ENCODE data around the gene GRIA3.

GRIA3 gene

DNA sequence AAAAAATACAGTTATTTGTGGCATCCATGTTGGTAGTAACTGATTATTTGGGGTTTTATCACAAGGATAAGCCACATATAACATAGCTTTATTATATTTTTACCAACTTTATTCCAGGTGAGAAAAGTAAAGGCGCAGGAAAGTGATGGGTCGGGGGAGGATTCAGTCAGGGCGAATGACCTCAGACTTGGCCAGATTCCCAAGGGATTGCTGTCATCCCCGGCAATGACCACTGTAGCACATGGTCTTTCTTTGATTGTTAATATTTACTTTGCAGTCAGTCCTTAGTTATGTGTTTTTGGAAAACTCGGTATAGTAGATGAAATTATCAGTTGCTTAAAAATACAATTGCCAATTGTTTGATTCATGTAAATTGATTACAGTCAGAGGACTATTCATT, 17.6 kb downstream of the GRIA3 start:
- DNase-seq: no peak

DNA sequence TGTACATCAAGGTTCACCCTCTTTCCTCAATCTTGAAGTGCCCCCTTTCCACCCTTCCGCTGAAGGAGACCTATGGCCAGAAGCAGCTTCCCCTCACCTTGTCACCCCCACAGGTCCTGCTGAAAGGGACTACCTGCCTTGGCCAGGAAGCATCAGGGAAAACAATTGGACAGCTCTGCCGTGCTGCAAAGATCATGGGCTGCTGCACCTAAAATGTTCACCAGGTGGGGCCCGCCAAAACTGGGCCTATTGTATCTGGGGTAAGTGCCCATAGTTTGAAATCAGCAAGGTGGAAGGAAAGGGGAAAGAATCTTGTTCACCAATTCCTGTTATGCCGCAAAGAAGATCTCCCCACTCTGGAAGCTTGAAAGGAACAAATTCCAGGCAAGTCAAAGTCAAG, 18.4 kb downstream of the GRIA3 start:
- no peak for DNase-seq

DNA sequence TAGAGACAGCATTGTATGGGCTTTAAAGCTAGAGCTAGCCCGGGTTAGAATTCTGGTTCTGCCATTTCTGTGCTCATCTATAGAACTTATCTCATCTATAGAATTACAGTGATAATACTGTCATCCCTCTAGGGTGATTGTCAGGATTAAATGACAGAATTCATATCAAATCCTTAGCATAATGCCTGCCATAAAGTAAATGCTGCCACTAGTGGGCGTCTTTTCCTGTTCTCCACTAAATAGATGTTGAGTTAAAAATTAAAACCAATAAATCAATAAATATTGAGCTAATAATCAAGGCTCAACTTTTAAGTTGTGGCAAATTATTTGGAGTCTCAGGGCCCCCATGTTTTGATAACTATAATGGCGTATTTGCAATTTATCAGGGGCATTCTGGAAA, 19.7 kb downstream of the GRIA3 start:
- no peak for DNase-seq

GRCh38 chrX:123206176-123206575, 22.1 kb downstream of the GRIA3 start:
- no peak for DNase-seq

- DNase-seq: no peak
Observed at GRCh38 chrX:123210252-123210651, 26.2 kb downstream of the GRIA3 start.

DNA sequence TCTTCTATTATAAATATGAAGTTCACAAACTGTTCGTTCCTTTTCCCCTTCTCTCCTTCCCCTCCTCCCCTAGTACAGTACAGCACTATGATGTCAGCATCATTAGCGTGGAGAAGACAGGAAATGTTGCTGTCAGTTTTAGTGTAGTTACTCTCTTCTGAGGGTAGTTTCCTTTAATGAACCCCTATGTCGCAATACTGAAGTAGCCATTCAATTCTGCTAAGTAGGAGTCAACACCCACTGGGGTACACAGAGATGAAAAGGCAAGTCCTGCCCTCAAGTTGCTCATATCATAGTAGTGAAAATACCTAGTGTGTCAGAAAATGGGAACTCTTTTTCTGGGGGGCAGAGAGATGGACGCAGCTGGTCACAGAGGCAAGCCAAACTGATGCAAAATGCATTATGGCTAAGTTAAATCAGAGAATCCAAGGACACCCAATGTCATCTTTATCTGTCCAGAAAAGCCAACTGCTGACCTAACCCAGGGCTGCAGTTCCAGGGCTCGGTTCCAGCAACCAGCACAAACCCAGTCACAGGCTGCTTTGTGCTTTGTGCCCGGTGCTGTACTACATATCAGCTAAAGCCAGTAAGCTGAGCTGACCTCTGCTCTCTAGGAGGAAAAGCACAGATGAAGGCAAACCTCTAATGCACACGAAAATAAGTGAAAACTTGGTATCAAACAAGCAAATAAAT, 31.5 kb downstream of the GRIA3 start:
- DNase-seq: no peak

DNA sequence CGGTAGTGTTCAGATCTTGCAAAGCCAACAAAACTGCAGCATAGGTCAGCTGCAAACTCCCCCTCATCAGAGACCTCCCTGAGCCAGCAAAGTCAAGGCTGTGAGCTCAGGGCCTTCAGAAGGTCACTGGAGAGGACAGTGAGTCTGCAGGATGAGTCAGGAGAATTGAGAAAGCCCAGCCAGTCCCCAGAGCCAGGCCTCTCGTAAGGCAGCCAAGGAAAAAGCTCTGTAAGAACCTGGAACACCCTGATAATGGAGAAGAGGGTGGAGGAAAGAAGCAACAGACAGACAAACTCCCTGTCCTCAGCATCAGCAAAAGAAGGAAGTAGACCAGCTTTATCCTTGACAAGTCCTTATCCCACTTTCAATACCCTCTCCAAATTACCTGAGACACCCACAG, 33.0 kb downstream of the GRIA3 start:
- DNase-seq: no peak

- DNase-seq: no peak
Observed at GRCh38 chrX:123217728-123218127, 33.6 kb downstream of the GRIA3 start.

GRCh38 chrX:123219916-123220315, 35.8 kb downstream of the GRIA3 start:
- DNase-seq: no peak

GRCh38 chrX:123222920-123223319, 38.8 kb downstream of the GRIA3 start:
- no peak for DNase-seq

DNA sequence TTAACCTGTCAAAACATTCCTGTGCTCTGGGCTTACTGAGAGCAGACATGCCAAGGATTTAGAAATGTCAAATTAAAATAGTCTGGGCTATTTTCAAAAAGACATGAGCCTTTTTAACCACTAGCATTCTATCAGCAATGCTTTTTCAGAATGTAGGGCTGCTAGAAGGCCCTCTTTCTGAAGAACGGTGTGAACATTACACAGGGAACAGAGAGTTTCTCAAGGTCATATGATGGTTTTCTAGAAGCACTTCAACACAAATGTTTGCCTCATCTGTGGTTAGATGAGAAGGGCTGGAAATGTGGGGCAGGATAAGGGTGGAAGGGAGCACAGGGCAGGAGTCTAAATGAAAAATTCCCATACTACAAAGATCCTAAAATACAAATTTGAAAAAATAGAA, 39.3 kb downstream of the GRIA3 start:
- no peak for DNase-seq

DNA sequence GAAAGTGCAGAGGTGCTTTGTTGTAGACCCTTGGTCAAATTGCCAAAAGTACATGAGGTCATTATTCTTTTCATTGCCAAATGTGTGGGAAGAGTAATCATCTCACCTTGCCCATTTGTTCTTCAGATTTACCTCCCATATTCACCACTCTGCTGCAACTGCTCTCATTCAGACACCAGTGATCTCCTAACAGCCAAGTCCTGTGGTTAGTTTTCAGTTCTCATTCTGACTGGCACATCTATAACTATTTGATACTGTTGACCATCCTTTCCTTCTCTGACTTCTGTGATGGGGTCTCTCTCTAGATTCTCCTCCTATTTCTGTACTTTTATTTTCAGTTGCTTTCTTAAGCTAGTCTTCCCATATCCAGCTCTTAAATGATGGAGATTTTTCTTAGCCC, 39.8 kb downstream of the GRIA3 start:
- no peak for DNase-seq

DNA sequence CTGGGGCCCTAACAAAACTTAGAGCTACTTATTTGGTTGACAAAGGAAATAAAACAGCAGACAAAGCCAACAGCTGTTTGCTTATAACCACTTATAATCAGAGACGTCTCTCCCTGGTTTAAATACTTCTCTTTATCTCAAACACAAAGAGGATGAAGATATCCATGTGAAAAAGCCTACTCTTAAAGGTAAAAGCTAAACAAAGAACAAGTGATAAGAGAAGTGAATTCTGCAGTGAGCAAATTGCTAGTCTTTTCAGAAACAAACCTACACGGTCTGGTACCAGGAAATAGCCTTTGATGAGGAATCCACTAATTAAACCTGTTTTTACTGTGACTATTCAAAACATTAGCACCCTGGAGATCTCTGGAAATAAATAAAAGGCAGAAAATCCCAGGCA, 46.7 kb downstream of the GRIA3 start:
- DNase-seq: no peak

DNA sequence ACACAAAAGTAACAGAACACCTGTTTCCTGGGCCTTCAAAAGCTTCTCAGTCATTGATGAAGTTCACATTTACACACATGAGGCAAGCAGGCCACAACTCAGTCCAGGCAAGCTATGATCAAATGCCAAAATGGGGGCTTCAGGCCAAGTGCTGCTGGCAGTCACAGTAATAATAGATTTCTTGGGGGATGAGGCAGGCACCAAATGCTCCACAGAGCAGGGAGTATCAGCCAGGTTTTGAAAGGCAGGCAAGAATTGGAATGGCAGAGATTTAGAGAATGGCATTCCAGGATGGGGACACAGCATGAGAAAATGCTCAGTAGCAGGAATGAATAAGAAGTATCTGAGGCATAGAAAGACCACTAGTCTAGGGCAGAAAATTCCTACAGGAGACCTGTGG, 52.8 kb downstream of the GRIA3 start:
- DNase-seq: no peak

DNA sequence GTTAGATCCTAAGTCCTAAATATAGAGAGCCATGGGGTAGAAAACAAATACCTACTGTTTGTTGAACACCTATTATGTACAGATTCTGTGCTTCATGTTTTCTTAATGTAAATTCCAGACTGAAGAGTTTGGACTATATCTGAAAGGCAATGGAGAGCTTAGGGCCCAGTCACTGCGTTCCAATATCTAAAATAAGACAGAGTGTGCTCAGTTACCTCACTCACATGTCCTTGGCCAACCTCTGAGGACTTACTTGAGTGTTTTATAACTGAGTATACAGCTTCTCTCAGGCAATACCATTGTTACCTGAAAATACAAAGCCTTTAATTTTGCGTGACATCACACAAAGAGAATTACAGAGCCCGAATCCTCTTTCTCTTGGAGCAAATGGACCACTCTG, 53.2 kb downstream of the GRIA3 start:
- no peak for DNase-seq

GRCh38 chrX:123254457-123254856, 70.4 kb downstream of the GRIA3 start:
- DNase-seq: no peak

GRCh38 chrX:123256378-123256777, 72.3 kb downstream of the GRIA3 start:
- no peak for DNase-seq

GRCh38 chrX:123260920-123261418, 76.9 kb downstream of the GRIA3 start:
- DNase-seq: no peak

GRCh38 chrX:123263270-123263669, 79.2 kb downstream of the GRIA3 start:
- DNase-seq: no peak

- no peak for DNase-seq
Observed at GRCh38 chrX:123263747-123264146, 79.7 kb downstream of the GRIA3 start.

DNA sequence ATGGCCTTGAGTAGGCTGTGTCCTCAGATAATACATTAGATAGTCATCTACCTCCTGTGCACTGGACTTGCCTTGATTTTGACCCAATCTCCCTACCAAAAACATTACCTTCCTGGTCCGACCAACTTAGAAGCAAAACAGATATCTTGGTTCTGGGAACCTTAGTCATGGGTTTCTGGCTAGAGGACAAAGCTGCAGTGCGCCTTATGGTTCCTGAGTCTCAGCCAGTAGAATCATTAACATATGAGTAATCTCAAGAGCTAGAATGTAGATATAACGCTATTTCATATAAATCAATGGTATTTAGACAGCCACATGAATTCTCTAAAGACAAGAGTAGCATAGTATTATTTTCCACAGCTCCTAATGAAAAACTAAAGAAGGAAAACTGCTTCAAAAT, 83.1 kb downstream of the GRIA3 start:
- no peak for DNase-seq

DNA sequence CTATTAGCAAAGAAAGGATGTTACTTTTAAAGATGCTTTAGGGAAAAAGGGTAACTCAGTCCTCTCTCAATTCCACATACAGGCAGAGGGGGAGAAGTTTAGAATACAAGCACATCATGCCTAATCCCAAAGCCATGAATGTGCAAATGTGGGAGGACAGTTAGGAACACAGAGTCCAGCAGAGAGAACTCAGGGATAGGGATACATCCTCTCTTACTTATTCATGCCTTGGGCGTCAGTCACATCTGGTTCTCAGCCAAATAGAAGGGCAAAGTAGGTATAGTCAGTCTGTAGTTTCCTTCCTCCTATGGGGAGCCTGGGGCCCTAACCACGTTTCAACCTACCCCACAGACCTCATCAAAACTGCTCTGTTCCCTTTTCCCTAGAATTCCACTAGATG, 87.8 kb downstream of the GRIA3 start:
- DNase-seq: no peak

GRCh38 chrX:123272630-123273029, 88.6 kb downstream of the GRIA3 start:
- no peak for DNase-seq

DNA sequence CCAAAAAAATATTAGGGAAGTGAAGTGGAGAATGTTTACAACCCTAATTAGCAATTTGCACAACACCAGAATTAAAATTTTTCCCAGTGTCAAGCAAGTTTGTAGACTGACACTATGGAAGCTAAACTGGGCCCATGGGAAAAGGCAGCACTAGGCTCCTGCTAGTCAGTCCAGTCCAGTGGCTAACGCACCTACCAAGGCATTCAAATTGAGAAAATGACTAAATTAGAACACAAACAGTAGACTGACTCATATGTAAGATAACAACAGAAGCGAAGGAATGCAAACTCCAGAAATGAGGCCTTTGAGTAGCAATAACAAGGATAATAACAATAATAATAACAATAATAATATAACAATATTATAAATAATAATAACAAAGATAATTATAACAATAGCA, 90.7 kb downstream of the GRIA3 start:
- no peak for DNase-seq

GRCh38 chrX:123277347-123277746, 93.3 kb downstream of the GRIA3 start:
- no peak for DNase-seq

Data from activated naive CD4-positive, alpha-beta T cell treated with Interleukin-2 at 50 U/mL for 16 hours (primary cell).